Ovary (tissue), 9 donors: ENCODE results near the gene STMN1. TPM values are rescaled to one million over a fixed set of nuclear protein-coding genes. Genes with fewer than 3 reads are reported as not detected.

ENCODE experiments used
- DNase-seq, 5 donors: peaks; one replicate each; pipeline ENCODE4 v3.0.0-alpha.2; 2019 to 2020
- H3K27ac ChIP-seq, 2 donors: fragments of 200-600 bp; one replicate each; pipeline versions ENCODE4 v1.5.1 to v1.8.0; 2019 to 2022
- H3K27me3 ChIP-seq: fragments of 200-600 bp; one replicate; pipeline ENCODE4 v1.8.0; 2022
- H3K36me3 ChIP-seq: fragments of 200-600 bp; sonication (generic); one replicate; pipeline ENCODE4 v1.5.1; 2019
- H3K4me1 ChIP-seq: one replicate; pipeline ENCODE4 v1.8.1; 2013; ENCODE audit warnings: mild to moderate bottlenecking, moderate library complexity; ENCODE audit not compliant: insufficient read depth
- H3K4me3 ChIP-seq: fragments of 200-600 bp; sonication (generic); one replicate; pipeline ENCODE4 v1.5.1; 2017
- H3K9me3 ChIP-seq, 2 donors: fragments of 200-600 bp in 1 of 2; sonication (generic) in 1 of 2; one replicate each; pipeline versions ENCODE4 v1.5.1 to v1.8.1; 2013 to 2019; ENCODE audit warnings: mild to moderate bottlenecking in 1 of 2, moderate library complexity in 1 of 2
- CTCF ChIP-seq, 3 donors: fragments of 450-650 bp in 2 of 3; fragments of 200-600 bp in 1 of 3; IDR thresholded peaks; one replicate each; pipeline versions ENCODE4 v1.5.1 to v1.8.0; 2016 to 2022; ENCODE audit warnings: antibody characterized with exemption in 3 of 3, mild to moderate bottlenecking in 1 of 3
- EP300 ChIP-seq: sonication (generic); formaldehyde crosslinking; IDR thresholded peaks from one replicate; pipeline ENCODE4 v1.6.1; 2017; ENCODE audit warnings: antibody characterized with exemption
- POLR2A ChIP-seq: fragments of 450-650 bp; IDR thresholded peaks from one replicate; pipeline ENCODE4 v1.6.1; 2017; ENCODE audit warnings: antibody characterized with exemption, mild to moderate bottlenecking, moderate library complexity
- WGBS, 3 donors: extraction: QIAGEN DNeasy Blood & Tissue Kit in 1 of 3; methylation state at CpG; one replicate each; pipeline versions ENCODE4 v1.1.5 to v1.1.7; 2013 to 2017; 5-methylcytosine and 5-hydroxymethylcytosine counted together
- intact Hi-C, 4 donors: fragments of 100-400 bp; cut with DNase I; formaldehyde crosslinking; loops; one replicate each; pipeline versions ENCODE4 v1.11.0 to v1.15.1; 2022 to 2023
- microRNA-seq, 3 donors: library from miRNA; unstranded; fragments of <30 nt; microRNA quantifications; one replicate each; pipeline versions ENCODE4 to v1.2.0, GENCODE V29; 2019 to 2020
- polyA plus RNA-seq, 2 donors: library from polyadenylated mRNA; stranded (reverse); fragments of 200-250 nt in 1 of 2; fragments of 350-450 nt in 1 of 2; fragmentation: Illumina TruSeq in 1 of 2; extraction: RNeasy Lipid Tissue Mini Kit (QIAGEN cat#74804) in 1 of 2; gene quantifications; one replicate each; pipeline ENCODE4 v1.2.3, GENCODE V29; 2013 to 2014
- small RNA-seq: library from RNA; depleted of rRNA; stranded (forward); fragments of <200 nt; gene quantifications from one replicate; pipeline ENCODE3, GENCODE V24; 2016
- total RNA-seq, 7 donors: library from RNA; depleted of rRNA in 2 of 7; stranded (reverse); fragments of >200 nt in 2 of 7; fragmentation: NEBNext Ultra II Directional in 3 of 7; extraction: Animal tissue kit (Norgen Biotek cat#: 25700) in 3 of 7; gene quantifications; one replicate each; pipeline versions ENCODE4 v1.1.0 to v1.2.4, GENCODE V29; 2016 to 2023
- donor health status: DM: no; HTN: no; CAD: no; lungs with moderate emphysema.
- donor health status: DM: no; HTN: no; CAD: no.
- donor health status: Bipolar disorder and iron deficiency.
- donor health status: DM: yes; HTN: yes; CAD: no.
- donor health status: DM: no; HTN: no; CAD: no.
- donor health status: DM: yes; HTN: yes; CAD: no.

Gene STMN1
- total and polyA plus RNA-seq, 9 donors = 59.3 to 271 (median 142) TPM

- peaks cover 3% of the 10 kb centered on the region for H3K4me1 ChIP-seq
- WGBS, 3 donors = 2% methylated on average over 75 to 77 of the region's 77 CpGs
- H3K36me3 ChIP-seq = no peaks in the 10 kb centered on the region
- peak within 1 kb of the TSS in 1 of 2 donors; percentile 71 for H3K27ac ChIP-seq
- peak; percentile 89 to 94 (median 91) for DNase-seq
- H3K9me3 ChIP-seq = no peaks in the 10 kb centered on the region
- TF ChIP-seq EP300 (no peak), POLR2A (peak; percentile 59), CTCF (IDR thresholded peaks at IDR 0.05) (no peak)
- intact Hi-C loops = no loop called here
- peak within 1 kb of the TSS; percentile 49 for H3K4me3 ChIP-seq
- H3K27me3 ChIP-seq = no peaks in the 10 kb centered on the region
Measured at GRCh38 chr1:25858906-25859789, 47.1 kb downstream of the STMN1 start, which contains the start of gene AUNIP. AUNIP (minus strand) TSS chr1:25859457; CDS start chr1:25859357, 100 bp downstream.

GRCh38 chr1:25858494-25858893 lies 47.7 kb downstream of the STMN1 start:
- Histone ChIP-seq H3K27me3 (no peaks in the 10 kb centered on the region), H3K9me3 (no peaks in the 10 kb centered on the region), H3K27ac (no peak overlapping the region), H3K36me3 (no peaks in the 10 kb centered on the region), H3K4me3 (no peak overlapping the region), H3K4me1 (peaks cover 3% of the 10 kb centered on the region)
- TF ChIP-seq POLR2A (no peak), CTCF (IDR thresholded peaks at IDR 0.05) (no peak), EP300 (no peak)
- intact Hi-C loops = no loop called here
- 49 to 55% (median 50%) methylated on average over 7 of the region's 7 CpGs for WGBS, 3 donors
- DNase-seq = no peak

- Histone ChIP-seq H3K27me3 (no peaks in the 10 kb centered on the region), H3K36me3 (no peaks in the 10 kb centered on the region), H3K9me3 (no peaks in the 10 kb centered on the region), H3K4me1 (peaks cover 3% of the 10 kb centered on the region), H3K27ac (no peak overlapping the region), H3K4me3 (no peak overlapping the region)
- DNase-seq = no peak
- no peak for TF ChIP-seq CTCF (IDR thresholded peaks at IDR 0.05)
- TF ChIP-seq POLR2A = no peak
- no peak for TF ChIP-seq EP300
- intact Hi-C loops = no loop called here
- WGBS, 3 donors = 86 to 90% (median 89%) methylated on average over 11 of the region's 11 CpGs
Measured at GRCh38 chr1:25856856-25857255, 49.4 kb downstream of the STMN1 start.

GRCh38 chr1:25854554-25854953 lies 51.7 kb downstream of the STMN1 start:
- H3K36me3 ChIP-seq = no peaks in the 10 kb centered on the region
- H3K27ac ChIP-seq = no peak overlapping the region
- H3K4me1 ChIP-seq = peaks cover 3% of the 10 kb centered on the region
- no peaks in the 10 kb centered on the region for H3K27me3 ChIP-seq
- H3K4me3 ChIP-seq = no peak overlapping the region
- H3K9me3 ChIP-seq = no peaks in the 10 kb centered on the region
- DNase-seq = no peak
- no peak for TF ChIP-seq CTCF (IDR thresholded peaks at IDR 0.05)
- no peak for TF ChIP-seq POLR2A
- no peak for TF ChIP-seq EP300
- WGBS, 3 donors = 87 to 91% (median 88%) methylated on average over 2 of the region's 2 CpGs
- intact Hi-C loops = no loop called here

Small RNAs within 50 kb of the gene (microRNA-seq; reads per million reads assigned to microRNA genes)
- 0.71 to 3.3 (median 1.5) reads per million in 3 donors for gene MIR3917

Small RNAs within 50 kb of the gene (small RNA-seq; reads per million reads assigned to genes)
- gene AL033528.1 = not detected
- gene RF00019 = not detected
- gene SNRPFP2 = not detected

Other genes starting within 250 kb of the STMN1 start
- 100 to 1,000 TPM in 1 of 7 donors, 10 to 100 TPM in 6; 13.9 to 139 (median 69.2) TPM for gene SELENON, start 106.2 kb downstream of the STMN1 start, total RNA-seq
- gene SELENON, start 106.2 kb downstream of the STMN1 start, polyA plus RNA-seq = 10 to 100 TPM; 45.7 to 51.9 TPM
- 100 to 1,000 TPM in 2 of 7 donors, 10 to 100 TPM in 5; 55.5 to 113 (median 97.4) TPM for gene MTFR1L, start 86.5 kb downstream of the STMN1 start, total RNA-seq
- gene MTFR1L, start 86.5 kb downstream of the STMN1 start, polyA plus RNA-seq = 10 to 100 TPM; 73.0 to 97.1 TPM
- under 1 TPM in 6 of 7 donors, not detected in 1; 0.35 to 0.75 (median 0.44) TPM for gene AUNIP, start 47.0 kb downstream of the STMN1 start, total RNA-seq
- gene AUNIP, start 47.0 kb downstream of the STMN1 start, polyA plus RNA-seq = under 1 TPM; 0.23 to 0.45 TPM
- gene PAQR7, start 30.7 kb downstream of the STMN1 start, total RNA-seq = 10 to 100 TPM in 6 of 7 donors, 1 to 10 TPM in 1; 8.6 to 98.1 (median 72.2) TPM
- gene PAQR7, start 30.7 kb downstream of the STMN1 start, polyA plus RNA-seq = 10 to 100 TPM; 19.4 to 23.3 TPM
- 10 to 100 TPM in 1 of 7 donors, 1 to 10 TPM in 6; 4.6 to 10.2 (median 6.1) TPM for gene PAFAH2, start 91.6 kb upstream of the STMN1 start, total RNA-seq
- gene PAFAH2, start 91.6 kb upstream of the STMN1 start, polyA plus RNA-seq = 10 to 100 TPM in 1 of 2 donors, 1 to 10 TPM in 1; 3.4 to 12.1 TPM
- gene EXTL1, start 115.4 kb upstream of the STMN1 start, total RNA-seq = 1 to 10 TPM; 1.7 to 4.5 (median 3.7) TPM
- gene EXTL1, start 115.4 kb upstream of the STMN1 start, polyA plus RNA-seq = 1 to 10 TPM in 1 of 2 donors, under 1 TPM in 1; 0.47 to 1.5 TPM
- under 1 TPM in 4 of 7 donors, not detected in 3; 0.11 to 0.80 (median 0.17) TPM for gene SLC30A2, start 139.7 kb upstream of the STMN1 start, total RNA-seq
- not detected for gene SLC30A2, start 139.7 kb upstream of the STMN1 start, polyA plus RNA-seq
- 1 to 10 TPM in 1 of 7 donors, under 1 TPM in 1, not detected in 5; 0.12 to 1.6 TPM for gene TRIM63, start 161.2 kb upstream of the STMN1 start, total RNA-seq
- gene TRIM63, start 161.2 kb upstream of the STMN1 start, polyA plus RNA-seq = under 1 TPM; 0.06 to 0.27 TPM
- gene PDIK1L, start 205.4 kb upstream of the STMN1 start, total RNA-seq = 10 to 100 TPM in 5 of 7 donors, 1 to 10 TPM in 2; 5.7 to 16.5 (median 12.3) TPM
- gene PDIK1L, start 205.4 kb upstream of the STMN1 start, polyA plus RNA-seq = 1 to 10 TPM; 4.5 to 4.6 TPM